ENCODE results near the gene TUBD1. TPM values are rescaled to one million over a fixed set of nuclear protein-coding genes. Genes with fewer than 3 reads are reported as not detected.
"Not testable (repeated sequence)": the region's sequence is repeated elsewhere in the genome, so short reads cannot be mapped to it uniquely, and the experiment has no call there.

Gene TUBD1
- polyA plus RNA-seq, 1 donor (not counting 4 experiments of a cell fraction or from before 2014, with no cell fraction given): 7.6 TPM

GRCh38 chr17:59853168-59853918 is 39.4 kb downstream of the TUBD1 start:
- dilution Hi-C loops (cut with MboI; ENCODE audit: extremely low pct_ligation_motif_present, low sequenced_read_pairs): no loop called here
- H3K27me3 ChIP-seq (ENCODE audit: control insufficient read depth, extremely low read depth, insufficient read depth, low read length): no peaks in the 10 kb centered on the region
- H3K9ac ChIP-seq (ENCODE audit: control insufficient read depth, extremely low read depth, insufficient read depth, low read length): peak overlapping the region; percentile 65
- H3K79me2 ChIP-seq (ENCODE audit: control insufficient read depth, insufficient read depth, low read length): no peaks in the 10 kb centered on the region
- H3K9me3 ChIP-seq (ENCODE audit: control insufficient read depth, low read depth, low read length): no peaks in the 10 kb centered on the region
- H3K9me1 ChIP-seq (ENCODE audit: control insufficient read depth, extremely low read depth, insufficient read depth, low read length): no peaks in the 10 kb centered on the region
- H3K4me1 ChIP-seq (ENCODE audit: control insufficient read depth, extremely low read depth, insufficient read depth, low read length): peaks cover 25% of the 10 kb centered on the region
- FAIRE-seq: peak; percentile 89
- H3K4me2 ChIP-seq (ENCODE audit: control insufficient read depth, extremely low read depth, insufficient read depth, low read depth, low read length): peak overlapping the region; percentile 66
- TF ChIP-seq CTCF (optimal IDR thresholded peaks at IDR 0.05 in 1 of 3, IDR thresholded peaks at IDR 0.05 in 1 of 3, conservative IDR thresholded peaks at IDR 0.05 in 1 of 3; ENCODE audit: extremely low read depth in 1 of 3, insufficient read depth in 2 of 3, low read length in 3 of 3) (peak; percentile 71 to 91 (median 84)), EZH2 (IDR thresholded peaks at IDR 0.05; ENCODE audit: low read length) (no peak)
- peak; percentile 93 for DNase-seq (ENCODE audit: low read depth, low spot score)
- H3K4me3 ChIP-seq (ENCODE audit: control insufficient read depth in 2 of 3, extremely low read depth in 1 of 3, insufficient read depth in 2 of 3, low read depth in 1 of 3, low read length in 3 of 3): no peak overlapping the region
- H4K20me1 ChIP-seq (ENCODE audit: control insufficient read depth, extremely low read depth, insufficient read depth, low read length): no peaks in the 10 kb centered on the region
- peak overlapping the region; percentile 77 for H2AFZ ChIP-seq (ENCODE audit: control insufficient read depth, low read length)
- H3K27ac ChIP-seq (ENCODE audit: control insufficient read depth, insufficient read depth, low read length): peak overlapping the region; percentile 83
- no peaks in the 10 kb centered on the region for H3K36me3 ChIP-seq (ENCODE audit: control insufficient read depth in 2 of 2, extremely low read depth in 1 of 2, insufficient read depth in 2 of 2, low read length in 2 of 2)

GRCh38 chr17:59852847-59853167 is 39.9 kb downstream of the TUBD1 start:
- FAIRE-seq; H3K9me3 ChIP-seq (ENCODE audit: control insufficient read depth, low read depth, low read length); H3K79me2 ChIP-seq (ENCODE audit: control insufficient read depth, insufficient read depth, low read length); DNase-seq (ENCODE audit: low read depth, low spot score); dilution Hi-C loops (cut with MboI; ENCODE audit: extremely low pct_ligation_motif_present, low sequenced_read_pairs); H3K36me3 ChIP-seq (ENCODE audit: control insufficient read depth in 2 of 2, extremely low read depth in 1 of 2, insufficient read depth in 2 of 2, low read length in 2 of 2); H4K20me1 ChIP-seq (ENCODE audit: control insufficient read depth, extremely low read depth, insufficient read depth, low read length); H3K27me3 ChIP-seq (ENCODE audit: control insufficient read depth, extremely low read depth, insufficient read depth, low read length); H3K4me3 ChIP-seq (ENCODE audit: control insufficient read depth in 2 of 3, extremely low read depth in 1 of 3, insufficient read depth in 2 of 3, low read depth in 1 of 3, low read length in 3 of 3); H3K9me1 ChIP-seq (ENCODE audit: control insufficient read depth, extremely low read depth, insufficient read depth, low read length): not testable (repeated sequence)
- Histone ChIP-seq H3K9ac (ENCODE audit: control insufficient read depth, extremely low read depth, insufficient read depth, low read length) (peak overlapping the region; percentile 48), H3K4me2 (ENCODE audit: control insufficient read depth, extremely low read depth, insufficient read depth, low read depth, low read length) (peak overlapping the region; percentile 66), H3K27ac (ENCODE audit: control insufficient read depth, insufficient read depth, low read length) (peak overlapping the region; percentile 83), H2AFZ (ENCODE audit: control insufficient read depth, low read length) (peak overlapping the region; percentile 77), H3K4me1 (ENCODE audit: control insufficient read depth, extremely low read depth, insufficient read depth, low read length) (peaks cover 27% of the 10 kb centered on the region)

Data from keratinocyte (primary cell).